ENCODE measurements around the gene FBXL14. TPM values are rescaled to one million over a fixed set of nuclear protein-coding genes. Genes with fewer than 3 reads are reported as not detected.

Gene FBXL14
- total and polyA plus RNA-seq, 9 of the 15 experiments (the other 6 are each of a cell fraction or from before 2014, with no cell fraction given) = 0.13 to 9.8 (median 3.3) TPM

GRCh38 chr12:1614360-1614759, 20.0 kb upstream of the FBXL14 start (continued):
- TF ChIP-seq ZBTB40 (IDR thresholded peaks at IDR 0.05) (no peak), ZBTB40 (CRISPR knock-in tag; IDR thresholded peaks at IDR 0.05) (no peak), THAP7 (CRISPR knock-in tag; IDR thresholded peaks at IDR 0.05) (no peak), MTA2 (IDR thresholded peaks at IDR 0.05; ENCODE audit: low read depth) (no peak), E2F3 (CRISPR knock-in tag; IDR thresholded peaks at IDR 0.05) (no peak), SIN3A (IDR thresholded peaks at IDR 0.05; ENCODE audit: borderline replicate concordance in 2 of 2, control insufficient read depth in 1 of 2, low read depth in 2 of 2, low read length in 2 of 2) (no peak), CBX1 (IDR thresholded peaks at IDR 0.05; ENCODE audit: low read depth) (no peak), ZNF609 (CRISPR knock-in tag; IDR thresholded peaks at IDR 0.05; ENCODE audit: borderline replicate concordance) (no peak), ARHGAP35 (IDR thresholded peaks at IDR 0.05; ENCODE audit: partially characterized antibody) (no peak), E2F1 (CRISPR knock-in tag; IDR thresholded peaks at IDR 0.05) (no peak), NR0B1 (IDR thresholded peaks at IDR 0.05; ENCODE audit: partially characterized antibody) (no peak)
